Mesenchymal stem cell (in vitro differentiated cells and primary cell): ENCODE results near the gene YTHDC2.

Experiments
- DNase-seq: peaks from one replicate; pipeline ENCODE4 v3.0.0-alpha.2; 2013
- H2AFZ ChIP-seq: one replicate; pipeline ENCODE4 v1.6.1; 2013; ENCODE audit warnings: low read depth, mild to moderate bottlenecking, control low read depth, inconsistent platforms, low read length, moderate library complexity
- H2AK5ac ChIP-seq: 2 replicates; pipeline ENCODE4 v1.6.1; 2013; ENCODE audit warnings: low read length, moderate library complexity, mild to moderate bottlenecking, inconsistent platforms; ENCODE audit not compliant: severe bottlenecking
- H2BK120ac ChIP-seq: one replicate; pipeline ENCODE4 v1.6.1; 2013; ENCODE audit warnings: low read depth, mild to moderate bottlenecking, inconsistent platforms, low read length, moderate library complexity
- H2BK12ac ChIP-seq, 2 experiments: one replicate each; pipeline ENCODE4 v1.6.1; 2013; ENCODE audit warnings: inconsistent platforms in 2 of 2, low read length in 2 of 2, mild to moderate bottlenecking in 2 of 2, moderate library complexity in 2 of 2, control low read depth in 1 of 2
- H2BK15ac ChIP-seq: one replicate; pipeline ENCODE4 v1.6.1; 2013; ENCODE audit warnings: mild to moderate bottlenecking, low read depth, inconsistent platforms; ENCODE audit not compliant: poor library complexity, severe bottlenecking
- H2BK5ac ChIP-seq: 2 replicates; pipeline ENCODE4 v1.6.1; 2013; ENCODE audit warnings: low read depth, mild to moderate bottlenecking, low read length, control low read depth, inconsistent platforms; ENCODE audit not compliant: poor library complexity, severe bottlenecking
- H3K14ac ChIP-seq, 2 experiments: one replicate each; pipeline ENCODE4 v1.6.1; 2013; ENCODE audit warnings: inconsistent platforms in 2 of 2, low read length in 2 of 2, control low read depth in 1 of 2, mild to moderate bottlenecking in 1 of 2, moderate library complexity in 1 of 2
- H3K18ac ChIP-seq, 2 experiments: one replicate each; pipeline ENCODE4 v1.6.1; 2013; ENCODE audit warnings: inconsistent platforms in 2 of 2, low read length in 2 of 2, control low read depth in 1 of 2, low read depth in 1 of 2, mild to moderate bottlenecking in 1 of 2
- H3K23ac ChIP-seq, 2 experiments: one replicate each; pipeline ENCODE4 v1.6.1; 2013; ENCODE audit warnings: inconsistent platforms in 2 of 2, low read length in 2 of 2, mild to moderate bottlenecking in 2 of 2, moderate library complexity in 2 of 2, control low read depth in 1 of 2
- H3K27ac ChIP-seq: 2 replicates; pipeline ENCODE4 v1.5.1; 2013; ENCODE audit warnings: mild to moderate bottlenecking, moderate library complexity, low read length, control low read depth, inconsistent platforms; ENCODE audit not compliant: poor library complexity, severe bottlenecking
- H3K27me3 ChIP-seq, 2 experiments: 2 replicates each; pipeline versions ENCODE4 v1.6.1 to v1.7.0; 2013; ENCODE audit warnings: low read length in 2 of 2, mild to moderate bottlenecking in 2 of 2, moderate library complexity in 2 of 2, control low read depth in 1 of 2, inconsistent platforms in 1 of 2; ENCODE audit not compliant: control insufficient read depth in 1 of 2, insufficient read depth in 1 of 2
- H3K36me3 ChIP-seq, 2 experiments: 2 replicates each; pipeline versions ENCODE4 v1.6.1 to v1.7.0; 2013; ENCODE audit warnings: low read length in 2 of 2, control low read depth in 1 of 2, inconsistent platforms in 1 of 2, low read depth in 1 of 2, mild to moderate bottlenecking in 1 of 2; ENCODE audit not compliant: insufficient read depth in 2 of 2, control insufficient read depth in 1 of 2
- H3K4ac ChIP-seq, 2 experiments: one replicate each; pipeline ENCODE4 v1.6.1; 2013; ENCODE audit warnings: inconsistent platforms in 2 of 2, low read length in 2 of 2, mild to moderate bottlenecking in 2 of 2, moderate library complexity in 2 of 2, control low read depth in 1 of 2, low read depth in 1 of 2
- H3K4me1 ChIP-seq: 2 replicates; pipeline ENCODE4 v1.6.1; 2013; ENCODE audit warnings: low read depth, low read length, control low read depth; ENCODE audit not compliant: control insufficient read depth, insufficient read depth
- H3K4me2 ChIP-seq: 2 replicates; pipeline ENCODE4 v1.6.1; 2013; ENCODE audit warnings: low read length, mild to moderate bottlenecking, inconsistent platforms; ENCODE audit not compliant: poor library complexity, severe bottlenecking
- H3K4me3 ChIP-seq, 2 experiments: 2 replicates each; pipeline versions ENCODE4 v1.5.1 to v1.7.0; 2013; ENCODE audit warnings: low read length in 2 of 2, mild to moderate bottlenecking in 2 of 2, control low read depth in 1 of 2, low read depth in 1 of 2; ENCODE audit not compliant: insufficient read depth in 1 of 2
- H3K79me1 ChIP-seq: replicated peaks from 2 replicates; pipeline ENCODE4 v1.6.1; 2013; ENCODE audit warnings: mild to moderate bottlenecking, control low read depth, low read length, inconsistent platforms; ENCODE audit not compliant: poor library complexity, severe bottlenecking
- H3K9ac ChIP-seq: 2 replicates; pipeline ENCODE4 v1.7.0; 2013; ENCODE audit warnings: mild to moderate bottlenecking, low read length, moderate library complexity
- H3K9me3 ChIP-seq: 2 replicates; pipeline ENCODE4 v1.7.0; 2013; ENCODE audit warnings: mild to moderate bottlenecking, low read length; ENCODE audit not compliant: control insufficient read depth
- H4K8ac ChIP-seq: one replicate; pipeline ENCODE4 v1.6.1; 2013; ENCODE audit warnings: inconsistent platforms, mild to moderate bottlenecking, low read length, moderate library complexity
- H4K91ac ChIP-seq: one replicate; pipeline ENCODE4 v1.6.1; 2013; ENCODE audit warnings: mild to moderate bottlenecking, low read length, inconsistent platforms
- WGBS: methylation state at CpG from one replicate; pipeline ENCODE4 v1.1.7; 2013; ENCODE audit warnings: mixed read lengths; 5-methylcytosine and 5-hydroxymethylcytosine counted together

The YTHDC2 gene

DNA sequence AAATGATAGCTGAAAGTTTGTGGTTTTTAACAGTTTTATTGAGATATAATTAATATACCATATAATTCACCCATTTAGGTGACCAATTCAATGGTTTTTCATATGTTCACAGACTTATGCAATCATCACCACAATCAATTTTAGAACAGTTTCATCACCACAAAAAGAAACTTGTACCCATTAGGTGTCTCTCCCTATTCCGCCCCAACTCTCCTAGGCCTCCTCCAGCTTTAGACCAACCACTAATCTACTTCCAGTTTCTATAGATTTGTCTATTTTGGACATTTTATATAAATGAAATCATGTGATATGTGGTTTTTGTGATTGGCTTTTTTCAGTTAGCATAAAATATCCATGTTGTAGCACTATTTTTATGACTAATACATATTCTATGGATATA lies 38.6 kb downstream of the YTHDC2 start:
- no CpG with 5 or more reads among the region's 1 CpG for WGBS
- Histone ChIP-seq H2BK5ac (no peak overlapping the region), H3K18ac (no peak overlapping the region), H4K91ac (no peak overlapping the region), H3K27ac (no peak overlapping the region), H3K14ac (no peak overlapping the region), H3K4me1 (no peaks in the 10 kb centered on the region), H2BK15ac (no peak overlapping the region), H2AFZ (no peak overlapping the region), H3K9me3 (no peaks in the 10 kb centered on the region), H3K4ac (no peak overlapping the region), H3K9ac (no peak overlapping the region), H3K79me1 (peaks cover 2% of the 10 kb centered on the region), H2BK120ac (no peak overlapping the region), H3K4me3 (no peak overlapping the region), H3K27me3 (no peaks in the 10 kb centered on the region), H3K36me3 (peaks cover 0 to 93% of the 10 kb centered on the region in 2 experiments), H2BK12ac (no peak overlapping the region), H4K8ac (no peak overlapping the region), H2AK5ac (no peak overlapping the region), H3K4me2 (no peak overlapping the region), H3K23ac (no peak overlapping the region)
- DNase-seq, result no peak

DNA sequence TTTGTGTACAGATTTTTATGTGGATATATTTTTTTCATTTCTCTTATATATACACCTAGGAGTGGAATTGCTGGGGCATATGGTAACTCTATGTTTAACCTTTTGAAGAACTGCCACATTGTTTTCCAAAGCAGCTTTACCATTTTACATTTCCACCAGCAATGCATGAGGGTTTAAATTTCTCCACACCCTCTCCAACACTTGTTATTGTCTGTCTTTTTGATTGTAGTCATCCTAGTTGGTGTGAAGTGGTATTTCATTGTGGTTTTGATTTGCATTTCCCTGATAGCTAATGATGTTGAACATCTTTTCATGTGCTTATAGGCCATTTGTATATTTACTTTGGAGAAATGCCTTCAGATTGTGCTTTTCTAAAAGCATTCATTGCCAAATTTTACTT lies 39.1 kb downstream of the YTHDC2 start:
- Histone ChIP-seq H3K4me2 (no peak overlapping the region), H3K23ac (no peak overlapping the region), H4K8ac (no peak overlapping the region), H3K4me1 (no peaks in the 10 kb centered on the region), H3K79me1 (no peaks in the 10 kb centered on the region), H3K27ac (no peak overlapping the region), H2BK5ac (no peak overlapping the region), H3K4ac (no peak overlapping the region), H3K9me3 (no peaks in the 10 kb centered on the region), H3K9ac (no peak overlapping the region), H3K4me3 (no peak overlapping the region), H3K14ac (no peak overlapping the region), H2BK15ac (no peak overlapping the region), H2BK120ac (no peak overlapping the region), H2AFZ (no peak overlapping the region), H3K27me3 (no peaks in the 10 kb centered on the region), H3K18ac (no peak overlapping the region), H4K91ac (no peak overlapping the region), H2AK5ac (no peak overlapping the region), H2BK12ac (no peak overlapping the region), H3K36me3 (peaks cover 0 to 95% of the 10 kb centered on the region in 2 experiments)
- no peak for DNase-seq

- H4K91ac ChIP-seq, result no peak overlapping the region
- H3K4me1 ChIP-seq, result no peaks in the 10 kb centered on the region
- H3K14ac ChIP-seq, result no peak overlapping the region
- H2BK120ac ChIP-seq, result no peak overlapping the region
- no peak overlapping the region for H2BK15ac ChIP-seq
- no peak overlapping the region for H2AK5ac ChIP-seq
- H2AFZ ChIP-seq, result no peak overlapping the region
- no peak overlapping the region for H3K4me3 ChIP-seq
- H3K27me3 ChIP-seq, result no peaks in the 10 kb centered on the region
- no peak overlapping the region for H2BK5ac ChIP-seq
- peaks cover 2% of the 10 kb centered on the region for H3K79me1 ChIP-seq
- no peak for DNase-seq
- H2BK12ac ChIP-seq, result no peak overlapping the region
- no peak overlapping the region for H3K4ac ChIP-seq
- H3K9ac ChIP-seq, result no peak overlapping the region
- H3K27ac ChIP-seq, result no peak overlapping the region
- H4K8ac ChIP-seq, result no peak overlapping the region
- WGBS, result 93% methylated on average over 1 of the region's 3 CpGs
- no peak overlapping the region for H3K18ac ChIP-seq
- H3K36me3 ChIP-seq, result peaks cover 0 to 86% of the 10 kb centered on the region in 2 experiments
- H3K23ac ChIP-seq, result no peak overlapping the region
- no peaks in the 10 kb centered on the region for H3K9me3 ChIP-seq
- H3K4me2 ChIP-seq, result no peak overlapping the region
These were observed 49.4 kb downstream of the YTHDC2 start for GRCh38 chr5:113562828-113563400.

GRCh38 chr5:113569396-113569795 lies 55.9 kb downstream of the YTHDC2 start:
- Histone ChIP-seq H3K4me2 (no peak overlapping the region), H3K4me1 (peaks cover 4% of the 10 kb centered on the region), H2BK120ac (no peak overlapping the region), H3K9me3 (peaks cover 6% of the 10 kb centered on the region), H2BK15ac (no peak overlapping the region), H3K23ac (no peak overlapping the region), H3K4ac (no peak overlapping the region), H3K9ac (no peak overlapping the region), H3K4me3 (no peak overlapping the region), H4K8ac (no peak overlapping the region), H4K91ac (no peak overlapping the region), H2BK5ac (no peak overlapping the region), H3K36me3 (peaks cover 9 to 77% of the 10 kb centered on the region in 2 experiments), H3K27ac (no peak overlapping the region), H3K18ac (no peak overlapping the region), H2AFZ (no peak overlapping the region), H3K27me3 (no peaks in the 10 kb centered on the region), H2BK12ac (no peak overlapping the region), H3K14ac (no peak overlapping the region), H3K79me1 (peaks cover 8% of the 10 kb centered on the region), H2AK5ac (no peak overlapping the region)
- no peak for DNase-seq
- 96% methylated on average over 4 of the region's 5 CpGs for WGBS
